Activated CD8-positive, alpha-beta memory T cell treated with anti-CD3 and anti-CD28 coated beads for 36 hours (primary cell): ENCODE results near the gene FXYD3. TPM values are rescaled to one million over a fixed set of nuclear protein-coding genes. Genes with fewer than 3 reads are reported as not detected.

Source experiments
- CTCF ChIA-PET: fragments of 350-600 bp; sonication (Branson Sonifier 250); formaldehyde crosslinking; loops from one replicate; lab custom pipeline; 2021; ENCODE audit warnings: antibody characterized with exemption; lab: Charles Lee
- POLR2A ChIA-PET: fragments of 350-600 bp; sonication (Branson Sonifier 250); formaldehyde crosslinking; loops from one replicate; lab custom pipeline; 2021; ENCODE audit warnings: antibody characterized with exemption; lab: Charles Lee
- total RNA-seq, 2 experiments: library from RNA; stranded (reverse); gene quantifications; one replicate each; pipeline ENCODE4 v1.2.3, GENCODE V29; 2021

The FXYD3 gene
- total RNA-seq, 2 experiments from 2014 or later, result not detected

- ChIA-PET CTCF (interaction anchor here (0.8 to 3.3 kb wide), 2 partner anchors 10 to 70 kb away, joined by 3 to 20 read pairs; partner anchors contain the start of gene FXYD5), POLR2A (no interaction called here)
Measured at GRCh38 chr19:35144259-35144599, 28.6 kb downstream of the FXYD3 start.

GRCh38 chr19:35144600-35145436, 29.2 kb downstream of the FXYD3 start:
- CTCF ChIA-PET, result interaction anchor here (1.0 to 3.3 kb wide), 2 partner anchors 9 to 14 kb away, joined by 3 to 20 read pairs; partner anchors contain the start of gene FXYD5
- POLR2A ChIA-PET, result no interaction called here

GRCh38 chr19:35146746-35147459, 31.3 kb downstream of the FXYD3 start:
- POLR2A ChIA-PET, result no interaction called here
- CTCF ChIA-PET, result no interaction called here

- CTCF ChIA-PET, result interaction anchor here (0.6 kb wide), 1 partner anchor 288 kb away, joined by 3 read pairs; no protein-coding TSS in a partner anchor
- POLR2A ChIA-PET, result no interaction called here
Measured at GRCh38 chr19:35149463-35149862, 33.8 kb downstream of the FXYD3 start.

GRCh38 chr19:35150445-35150844, 34.8 kb downstream of the FXYD3 start:
- CTCF ChIA-PET, result no interaction called here

GRCh38 chr19:35151273-35152065, 35.8 kb downstream of the FXYD3 start:
- ChIA-PET CTCF (no interaction called here), POLR2A (no interaction called here)

More at GRCh38 chr19:35150445-35150844, 34.8 kb downstream of the FXYD3 start:
- POLR2A ChIA-PET, result no interaction called here

GRCh38 chr19:35153129-35153522, 37.5 kb downstream of the FXYD3 start:
- POLR2A ChIA-PET, result interaction anchor here (0.6 kb wide), 1 partner anchor 37 kb away, joined by 5 read pairs; no protein-coding TSS in a partner anchor

GRCh38 chr19:35153701-35154524, 38.3 kb downstream of the FXYD3 start:
- POLR2A ChIA-PET, result interaction anchor here (0.6 to 1.9 kb wide), 5 partner anchors 8 to 86 kb away, joined by 3 to 6 read pairs (median 5); no protein-coding TSS in a partner anchor
- CTCF ChIA-PET, result interaction anchor here (1.0 to 3.6 kb wide), 9 partner anchors 9 to 87 kb away, joined by 3 to 30 read pairs (median 3); partner anchors contain the start of gene FXYD7

More at GRCh38 chr19:35153129-35153522, 37.5 kb downstream of the FXYD3 start:
- CTCF ChIA-PET, result interaction anchor here (1.0 to 3.6 kb wide), 8 partner anchors 8 to 86 kb away, joined by 3 to 30 read pairs (median 4); partner anchors contain the start of gene FXYD7

GRCh38 chr19:35154525-35155406, 39.1 kb downstream of the FXYD3 start, which contains the start of gene FXYD5:
FXYD5 (plus strand) TSS chr19:35154735; CDS start chr19:35155551, 816 bp downstream.
- POLR2A ChIA-PET, result interaction anchor here (0.6 to 1.9 kb wide), 4 partner anchors 9 to 87 kb away, joined by 4 to 6 read pairs (median 6); no protein-coding TSS in a partner anchor
- CTCF ChIA-PET, result interaction anchor here (1.1 to 3.6 kb wide), 7 partner anchors 9 to 88 kb away, joined by 3 to 30 read pairs (median 5); partner anchors contain the start of gene FXYD7

- CTCF ChIA-PET, result interaction anchor here (3.1 to 3.6 kb wide), 3 partner anchors 8 to 14 kb away, joined by 20 to 30 read pairs (median 20); partner anchors contain the start of gene FXYD7
- POLR2A ChIA-PET, result interaction anchor here (0.6 to 1.9 kb wide), 2 partner anchors 10 to 88 kb away, joined by 4 to 6 read pairs; no protein-coding TSS in a partner anchor
Measured at GRCh38 chr19:35155441-35155840, 39.8 kb downstream of the FXYD3 start.

GRCh38 chr19:35155981-35156672, 40.5 kb downstream of the FXYD3 start:
- ChIA-PET CTCF (interaction anchor here (3.1 kb wide), 1 partner anchor 7 kb away, joined by 20 read pairs; no protein-coding TSS in a partner anchor), POLR2A (no interaction called here)

GRCh38 chr19:35156673-35157014, 41.0 kb downstream of the FXYD3 start:
- CTCF ChIA-PET, result interaction anchor here (0.5 kb wide), 1 partner anchor 430 kb away, joined by 3 read pairs; no protein-coding TSS in a partner anchor

GRCh38 chr19:35157431-35157830, 41.8 kb downstream of the FXYD3 start:
- CTCF ChIA-PET, result no interaction called here
- POLR2A ChIA-PET, result no interaction called here

More at GRCh38 chr19:35156673-35157014, 41.0 kb downstream of the FXYD3 start:
- POLR2A ChIA-PET, result no interaction called here

GRCh38 chr19:35159606-35160005, 44.0 kb downstream of the FXYD3 start:
- CTCF ChIA-PET, result no interaction called here
- POLR2A ChIA-PET, result no interaction called here

- ChIA-PET POLR2A (no interaction called here), CTCF (no interaction called here)
Measured at GRCh38 chr19:35160629-35161433, 45.2 kb downstream of the FXYD3 start.
